Neuron (in vitro differentiated cells): ENCODE measurements around the gene GNPTAB.
"Not testable (repeated sequence)": the region's sequence is repeated elsewhere in the genome, so short reads cannot be mapped to it uniquely, and the experiment has no call there.

Experiments used
- H2AFZ ChIP-seq: one replicate; pipeline ENCODE4 v1.6.1; 2013; ENCODE audit warnings: low read depth, mild to moderate bottlenecking, inconsistent platforms, low read length, moderate library complexity
- H3K27me3 ChIP-seq: one replicate; pipeline ENCODE4 v1.6.1; 2013; ENCODE audit warnings: low read length; ENCODE audit not compliant: insufficient read depth
- H3K36me3 ChIP-seq: one replicate; pipeline ENCODE4 v1.6.1; 2013; ENCODE audit warnings: low read length; ENCODE audit not compliant: insufficient read depth
- H3K4me1 ChIP-seq: one replicate; pipeline ENCODE4 v1.6.1; 2013; ENCODE audit warnings: low read length; ENCODE audit not compliant: insufficient read depth
- H3K4me3 ChIP-seq: 2 replicates; pipeline ENCODE4 v1.5.1; 2013; ENCODE audit warnings: mild to moderate bottlenecking, low read length, moderate library complexity
- H3K9me3 ChIP-seq: one replicate; pipeline ENCODE4 v1.6.1; 2013; ENCODE audit warnings: low read length

GNPTAB gene

DNA sequence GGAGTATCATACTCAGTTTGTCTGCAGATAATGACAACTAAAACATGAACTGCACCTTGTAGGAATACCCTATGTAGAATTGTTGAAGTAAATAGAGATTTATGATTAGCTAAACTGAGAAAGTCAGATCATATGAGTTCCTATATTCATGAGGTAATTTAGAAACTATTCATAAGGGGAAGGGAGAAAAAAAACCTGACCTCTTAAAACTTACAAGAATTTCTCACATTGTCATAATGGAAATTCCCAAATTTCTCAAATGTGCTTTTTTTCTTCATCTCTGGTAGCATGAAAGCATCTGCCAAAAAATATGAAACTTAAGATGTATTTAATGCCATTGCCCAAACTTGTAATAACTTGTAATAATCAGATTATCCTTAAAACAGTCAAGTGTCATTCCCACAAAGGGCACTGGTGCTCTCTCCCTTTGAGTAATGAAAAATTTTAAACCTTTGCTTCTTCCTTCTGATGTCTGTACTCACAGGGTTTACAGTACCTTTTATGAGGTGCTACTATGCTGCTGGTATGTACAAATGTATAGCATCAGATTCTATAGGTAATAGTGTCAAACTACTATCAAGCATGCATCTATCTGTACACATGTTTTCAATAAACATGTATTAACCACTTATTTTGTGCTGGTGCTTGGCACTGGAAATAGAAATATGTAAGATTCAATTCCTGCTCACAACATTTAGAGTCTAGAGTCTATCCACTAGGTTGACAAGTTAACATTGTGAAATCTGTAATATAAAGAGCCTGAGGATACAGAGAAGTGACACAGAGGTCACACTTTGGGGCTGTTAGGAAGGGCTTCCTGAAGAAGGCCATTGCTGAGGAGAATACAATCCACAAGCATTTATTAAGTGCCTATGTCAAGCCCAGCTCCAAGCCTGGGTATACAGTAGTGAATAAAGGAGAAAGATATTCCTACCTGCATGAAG, 29.2 kb upstream of the GNPTAB start:
- no peak overlapping the region for H3K4me3 ChIP-seq
- H2AFZ ChIP-seq = no peak overlapping the region
- H3K4me1 ChIP-seq = no peaks in the 10 kb centered on the region
- no peaks in the 10 kb centered on the region for H3K9me3 ChIP-seq
- no peaks in the 10 kb centered on the region for H3K27me3 ChIP-seq
- no peaks in the 10 kb centered on the region for H3K36me3 ChIP-seq

DNA sequence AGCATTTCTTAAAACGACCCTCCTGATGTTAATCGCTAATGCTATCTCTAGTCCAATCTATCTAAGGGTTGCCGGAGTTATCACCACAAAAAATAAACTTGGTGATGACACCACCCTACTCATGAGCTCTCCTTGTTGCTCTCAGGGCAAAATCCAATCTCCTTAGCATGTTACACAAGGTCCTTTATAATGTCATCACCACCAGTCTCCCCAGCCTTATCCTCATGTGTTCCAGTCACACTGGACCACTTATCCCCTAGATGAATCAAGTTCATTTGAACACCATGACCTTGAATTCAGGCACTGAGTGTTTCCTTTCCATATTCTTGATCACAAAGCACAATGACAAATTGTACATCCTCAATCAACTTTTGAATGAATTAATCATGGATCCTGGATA, 27.6 kb upstream of the GNPTAB start:
- no peaks in the 10 kb centered on the region for H3K36me3 ChIP-seq

DNA sequence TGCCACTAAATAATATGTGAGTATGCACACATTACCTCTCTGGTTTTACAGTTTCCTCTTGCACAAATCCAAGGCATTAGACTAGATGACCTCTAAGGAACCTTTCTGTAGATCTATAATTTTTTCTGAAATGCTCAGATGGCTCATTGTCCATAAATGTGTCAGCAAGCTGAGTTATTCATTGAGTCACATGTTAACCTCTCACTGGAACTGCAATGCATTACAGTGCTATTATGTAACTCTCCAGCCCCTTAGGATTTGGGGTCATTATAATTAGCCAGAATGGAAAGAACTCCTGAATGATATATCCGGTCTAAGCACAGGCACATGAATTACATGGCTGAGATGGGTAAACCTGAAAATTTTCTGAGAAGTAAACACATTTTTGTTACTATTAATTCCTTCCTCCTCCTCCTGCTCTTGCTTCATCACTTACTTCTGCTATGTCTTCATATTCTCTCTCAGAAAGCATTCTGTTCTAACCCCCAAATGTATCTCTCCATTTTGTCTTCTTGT, 26.3 kb upstream of the GNPTAB start:
- no peak overlapping the region for H3K4me3 ChIP-seq
- H3K4me1 ChIP-seq = no peaks in the 10 kb centered on the region
- H3K36me3 ChIP-seq = no peaks in the 10 kb centered on the region
- no peak overlapping the region for H2AFZ ChIP-seq
- no peaks in the 10 kb centered on the region for H3K27me3 ChIP-seq
- H3K9me3 ChIP-seq = no peaks in the 10 kb centered on the region

More for the DNA sequence above, 27.6 kb upstream of the GNPTAB start:
- Histone ChIP-seq H2AFZ (no peak overlapping the region), H3K27me3 (no peaks in the 10 kb centered on the region), H3K4me1 (no peaks in the 10 kb centered on the region), H3K9me3 (no peaks in the 10 kb centered on the region), H3K4me3 (no peak overlapping the region)

- not testable (repeated sequence) for H3K36me3 ChIP-seq, H3K9me3 ChIP-seq, H3K4me1 ChIP-seq, H3K4me3 ChIP-seq, H2AFZ ChIP-seq, H3K27me3 ChIP-seq
Measured at GRCh38 chr12:101856614-101857013, 25.9 kb upstream of the GNPTAB start.

- Histone ChIP-seq H3K9me3 (no peaks in the 10 kb centered on the region), H3K27me3 (no peaks in the 10 kb centered on the region), H3K36me3 (no peaks in the 10 kb centered on the region), H3K4me3 (no peak overlapping the region), H3K4me1 (no peaks in the 10 kb centered on the region), H2AFZ (no peak overlapping the region)
Measured at GRCh38 chr12:101855976-101856375, 25.2 kb upstream of the GNPTAB start.

- Histone ChIP-seq H3K9me3 (no peaks in the 10 kb centered on the region), H3K4me1 (no peaks in the 10 kb centered on the region), H3K27me3 (no peaks in the 10 kb centered on the region), H2AFZ (no peak overlapping the region), H3K4me3 (no peak overlapping the region), H3K36me3 (no peaks in the 10 kb centered on the region)
Measured at GRCh38 chr12:101855364-101855884, 24.7 kb upstream of the GNPTAB start.

- Histone ChIP-seq H3K4me3 (no peak overlapping the region), H3K4me1 (no peaks in the 10 kb centered on the region), H3K36me3 (no peaks in the 10 kb centered on the region), H2AFZ (no peak overlapping the region), H3K9me3 (no peaks in the 10 kb centered on the region), H3K27me3 (no peaks in the 10 kb centered on the region)
Measured at GRCh38 chr12:101854747-101855146, 24.0 kb upstream of the GNPTAB start.

DNA sequence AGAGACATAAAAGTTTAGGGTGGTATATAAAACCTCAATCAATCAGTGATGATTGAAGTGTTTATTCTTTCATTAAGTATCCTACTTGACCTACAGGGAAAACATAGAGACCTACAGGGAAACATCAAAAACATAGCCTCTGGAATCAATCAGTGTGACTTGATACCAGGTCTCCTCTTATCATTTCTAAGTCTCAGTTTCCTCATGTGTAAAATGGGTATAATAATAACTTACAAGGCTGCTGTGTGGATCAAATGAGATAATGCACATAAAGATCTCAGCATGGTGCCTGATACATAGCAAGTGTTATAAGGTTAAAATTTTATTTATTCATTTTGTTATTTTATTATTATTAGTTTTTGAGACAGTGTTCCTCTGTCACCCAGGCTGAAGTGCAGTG, 22.2 kb upstream of the GNPTAB start:
- Histone ChIP-seq H3K27me3 (no peaks in the 10 kb centered on the region), H3K4me1 (no peaks in the 10 kb centered on the region), H2AFZ (no peak overlapping the region), H3K36me3 (no peaks in the 10 kb centered on the region), H3K4me3 (no peak overlapping the region), H3K9me3 (no peaks in the 10 kb centered on the region)

DNA sequence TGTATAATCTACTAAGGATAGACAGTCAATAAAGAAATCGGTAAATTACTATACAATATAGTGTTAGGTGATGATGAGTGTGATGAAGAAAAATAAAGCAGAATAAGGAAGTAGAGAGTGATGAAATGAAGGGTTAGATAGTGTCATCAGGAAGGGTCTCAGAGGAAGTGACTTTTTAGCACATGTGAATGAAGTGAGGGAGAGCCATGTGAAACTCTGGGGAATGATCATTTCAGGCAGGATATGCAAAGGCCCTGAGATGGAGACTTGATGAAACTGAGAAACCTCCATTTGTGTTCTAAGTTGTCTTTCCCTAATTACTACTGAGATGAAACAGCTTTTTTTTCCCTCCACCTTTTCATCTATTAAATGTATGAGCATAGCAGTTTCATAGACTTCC, 19.4 kb upstream of the GNPTAB start:
- peaks cover under 1% of the 10 kb centered on the region for H3K4me1 ChIP-seq
- H3K9me3 ChIP-seq = no peaks in the 10 kb centered on the region
- H3K36me3 ChIP-seq = no peaks in the 10 kb centered on the region
- H2AFZ ChIP-seq = no peak overlapping the region
- H3K4me3 ChIP-seq = no peak overlapping the region
- H3K27me3 ChIP-seq = no peaks in the 10 kb centered on the region

DNA sequence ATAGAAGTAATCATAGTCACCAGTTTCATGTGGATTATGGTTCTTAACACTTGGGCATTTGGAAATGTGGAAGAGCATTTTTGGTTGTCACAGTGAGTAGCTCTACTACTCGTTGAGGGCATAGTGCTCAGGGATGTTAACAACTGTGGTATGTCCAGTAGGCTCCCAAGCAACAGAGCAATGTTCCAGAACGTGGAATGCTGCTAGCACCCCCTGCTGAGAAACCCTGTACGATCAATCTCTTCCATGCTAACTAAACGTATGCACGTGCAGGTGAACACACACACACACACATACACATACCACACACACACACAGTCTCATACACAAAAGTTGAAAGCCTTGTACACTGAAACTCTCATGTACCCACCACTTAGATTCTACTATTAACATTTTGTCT, 16.6 kb upstream of the GNPTAB start:
- H3K9me3 ChIP-seq = no peaks in the 10 kb centered on the region
- H3K4me3 ChIP-seq = no peak overlapping the region
- H3K4me1 ChIP-seq = peaks cover 4% of the 10 kb centered on the region
- H3K27me3 ChIP-seq = no peaks in the 10 kb centered on the region
- H2AFZ ChIP-seq = no peak overlapping the region
- no peaks in the 10 kb centered on the region for H3K36me3 ChIP-seq

- Histone ChIP-seq H3K27me3 (no peaks in the 10 kb centered on the region), H3K9me3 (no peaks in the 10 kb centered on the region), H2AFZ (no peak overlapping the region), H3K36me3 (no peaks in the 10 kb centered on the region), H3K4me3 (no peak overlapping the region), H3K4me1 (peaks cover 4% of the 10 kb centered on the region)
Measured at GRCh38 chr12:101845137-101845711, 14.5 kb upstream of the GNPTAB start.

- no peaks in the 10 kb centered on the region for H3K27me3 ChIP-seq
- H3K9me3 ChIP-seq = no peaks in the 10 kb centered on the region
- H3K4me3 ChIP-seq = no peak overlapping the region
- peaks cover 4% of the 10 kb centered on the region for H3K4me1 ChIP-seq
- no peaks in the 10 kb centered on the region for H3K36me3 ChIP-seq
- no peak overlapping the region for H2AFZ ChIP-seq
Measured at GRCh38 chr12:101841069-101841468, 10.3 kb upstream of the GNPTAB start.
